GM18867 (cell line): Measurements from ENCODE around the gene NT5DC4.
"Not testable (repeated sequence)": the region's sequence is repeated elsewhere in the genome, so short reads cannot be mapped to it uniquely, and the experiment has no call there.

Source experiments
- ATAC-seq: cut with Tn5 transposase; IDR thresholded peaks from one replicate; pipeline ENCODE4 v1.9.1; 2021; ENCODE audit warnings: mild to moderate bottlenecking, moderate library complexity; ENCODE audit not compliant: unreplicated experiment

The NT5DC4 gene

GRCh38 chr2:112699984-112700667 lies 20.7 kb upstream of the NT5DC4 start:
- ATAC-seq, result no peak

- no peak for ATAC-seq
Measured at GRCh38 chr2:112701052-112701451, 19.8 kb upstream of the NT5DC4 start.

DNA sequence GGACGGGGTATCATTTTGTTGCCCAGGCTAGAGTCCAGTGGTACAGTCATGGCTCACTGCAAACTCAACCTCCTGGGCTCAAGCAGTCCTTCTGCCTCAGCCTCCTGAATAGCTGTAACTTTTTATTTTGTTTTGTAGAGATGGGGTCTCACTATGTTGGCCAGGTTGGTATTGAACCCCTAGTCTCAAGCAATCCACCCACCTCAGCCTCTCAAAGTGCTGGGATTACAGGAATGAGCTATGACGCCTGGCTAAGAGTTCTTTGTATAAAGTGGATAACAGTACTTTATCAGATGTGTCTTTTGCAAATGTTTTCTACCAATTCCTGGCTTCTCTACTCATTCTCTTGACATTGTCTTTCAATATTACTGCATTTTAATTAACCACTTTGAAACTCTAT lies 17.1 kb upstream of the NT5DC4 start:
- ATAC-seq, result no peak

DNA sequence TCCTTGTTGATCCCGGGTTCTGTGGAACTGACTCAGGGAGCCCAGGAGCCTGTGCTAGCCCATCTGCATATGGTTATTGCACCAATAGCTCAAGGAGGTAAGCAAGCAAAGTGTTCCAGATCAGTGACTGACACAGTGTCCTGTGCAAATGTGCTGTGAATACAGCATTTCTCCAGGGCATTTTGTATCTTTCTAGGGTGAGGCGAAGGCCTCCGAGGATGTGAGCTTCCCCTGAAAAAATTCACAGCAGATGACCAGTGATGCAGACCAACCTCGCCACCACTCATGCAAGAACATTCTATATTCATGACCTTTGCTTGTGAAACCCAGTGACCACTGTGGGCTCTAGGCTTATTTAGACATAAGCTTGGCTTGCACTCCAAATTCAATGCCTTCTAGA lies 15.2 kb upstream of the NT5DC4 start:
- no peak for ATAC-seq

- ATAC-seq, result no peak
Measured at GRCh38 chr2:112706170-112706664, 14.6 kb upstream of the NT5DC4 start.

GRCh38 chr2:112706947-112707346 lies 13.9 kb upstream of the NT5DC4 start:
- not testable (repeated sequence) for ATAC-seq

DNA sequence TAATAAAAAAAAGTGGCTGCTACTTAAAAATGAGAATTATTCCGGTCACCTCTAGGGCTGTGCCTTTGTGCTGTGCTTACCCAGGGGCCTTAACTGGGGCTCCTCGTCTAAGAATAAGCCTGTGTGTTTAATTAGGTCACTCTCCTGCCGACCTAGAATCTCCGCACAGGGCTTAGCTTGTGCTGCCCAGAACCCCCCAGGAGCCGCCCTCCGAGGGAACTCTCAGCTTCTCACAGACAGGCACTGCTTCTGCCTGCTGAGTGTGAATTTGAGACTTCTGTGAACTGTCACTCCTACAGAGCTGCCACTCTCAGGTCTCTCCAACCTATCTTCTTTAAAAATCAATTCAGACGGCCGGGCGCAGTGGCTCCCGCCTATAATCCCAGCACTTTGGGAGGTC lies 11.9 kb upstream of the NT5DC4 start:
- ATAC-seq, result no peak

- no peak for ATAC-seq
Measured at GRCh38 chr2:112709703-112710102, 11.1 kb upstream of the NT5DC4 start.

- no peak for ATAC-seq
Measured at GRCh38 chr2:112710956-112711750, 9.7 kb upstream of the NT5DC4 start.

DNA sequence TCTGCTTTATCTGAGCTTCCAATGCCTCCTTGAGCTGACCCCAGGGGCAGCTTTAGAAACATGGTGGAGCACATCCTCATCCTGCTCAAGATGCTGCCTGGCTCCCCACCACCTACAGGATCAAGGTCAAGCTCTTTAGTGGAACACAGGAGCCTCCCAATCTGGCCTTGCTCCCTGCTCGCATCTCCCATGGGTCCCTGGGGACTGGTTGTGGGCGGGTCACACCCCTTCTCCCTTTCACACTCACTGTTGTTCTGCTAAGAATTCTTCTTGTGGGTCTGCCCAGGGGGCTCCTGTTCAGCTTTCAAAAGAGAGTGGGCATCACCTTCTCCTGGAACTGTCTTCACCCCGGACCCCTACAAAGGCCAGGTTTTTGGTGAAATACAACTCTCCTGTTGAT lies 8.4 kb upstream of the NT5DC4 start:
- no peak for ATAC-seq

GRCh38 chr2:112712903-112713584 lies 7.8 kb upstream of the NT5DC4 start:
- no peak for ATAC-seq

DNA sequence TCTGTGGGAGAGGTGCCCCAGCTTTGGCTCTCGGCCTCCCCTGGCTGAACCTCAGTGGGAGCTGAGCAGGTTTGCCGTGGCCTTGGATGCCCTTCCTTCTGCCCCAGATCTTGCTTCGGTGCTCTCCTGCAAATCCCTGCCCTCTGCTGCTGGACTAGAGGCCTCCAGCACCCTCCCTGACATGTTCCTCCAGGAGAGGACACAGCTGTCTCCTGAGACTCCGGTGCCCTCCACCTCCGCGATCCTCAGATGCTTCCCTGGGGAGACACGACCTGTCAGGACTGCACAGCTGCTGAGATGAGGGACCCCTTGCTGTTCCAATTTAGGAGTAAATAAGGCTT lies 7.3 kb upstream of the NT5DC4 start:
- ATAC-seq, result no peak

- no peak for ATAC-seq
Measured at GRCh38 chr2:112713926-112714325, 6.9 kb upstream of the NT5DC4 start.

GRCh38 chr2:112714331-112714730 lies 6.5 kb upstream of the NT5DC4 start:
- ATAC-seq, result no peak

DNA sequence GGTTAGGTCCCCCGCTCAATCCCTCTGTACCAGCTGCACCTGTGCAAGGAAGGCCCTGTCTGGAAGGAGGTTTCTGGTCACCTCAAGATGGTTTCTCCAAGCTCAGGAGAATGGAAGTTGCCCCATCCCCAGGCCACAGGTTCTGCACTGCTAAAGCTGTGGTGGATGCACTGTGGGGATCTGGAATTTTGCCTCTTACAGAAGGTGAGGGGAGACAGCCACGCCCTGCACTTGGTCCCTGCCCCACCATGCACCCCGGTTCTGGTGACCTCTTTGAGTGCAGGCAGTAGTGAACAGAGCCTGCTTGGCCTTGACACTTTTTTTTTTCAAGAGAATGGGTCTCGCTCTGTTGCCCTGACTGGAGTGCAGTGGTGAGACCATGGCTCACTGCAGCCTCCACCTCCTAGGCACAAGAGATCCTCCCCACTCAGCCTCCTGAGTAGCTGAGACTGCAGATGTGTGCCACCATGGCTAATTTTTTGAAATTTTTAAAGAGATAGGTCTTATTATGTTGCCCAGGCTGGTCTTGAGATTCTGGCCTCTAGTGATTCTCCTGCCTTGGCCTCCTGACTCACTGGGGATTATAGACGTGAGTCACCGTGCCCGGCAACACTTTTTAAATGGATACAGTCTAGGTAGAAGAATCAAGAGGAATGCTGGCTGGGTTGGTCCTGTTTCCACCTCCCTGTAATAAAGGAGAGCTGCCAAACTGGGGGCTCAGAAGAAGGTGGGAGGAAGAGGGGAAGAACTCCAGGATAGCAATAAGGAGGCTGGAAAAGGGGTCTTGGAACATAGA lies 5.8 kb upstream of the NT5DC4 start:
- no peak for ATAC-seq

GRCh38 chr2:112716094-112716493 lies 4.7 kb upstream of the NT5DC4 start:
- not testable (repeated sequence) for ATAC-seq

- not testable (repeated sequence) for ATAC-seq
Measured at GRCh38 chr2:112716826-112717352, 3.9 kb upstream of the NT5DC4 start.

- no peak for ATAC-seq
Measured at GRCh38 chr2:112718863-112719370, 1.9 kb upstream of the NT5DC4 start.

- no peak for ATAC-seq
Measured at GRCh38 chr2:112721819-112722522, 1.2 kb downstream of the NT5DC4 start.
